ENCODE results near the gene SENP6. TPM values are rescaled to one million over a fixed set of nuclear protein-coding genes. Genes with fewer than 3 reads are reported as not detected.

Gene SENP6
- total RNA-seq, 1 experiment from 2014 or later, result 116 TPM

DNA sequence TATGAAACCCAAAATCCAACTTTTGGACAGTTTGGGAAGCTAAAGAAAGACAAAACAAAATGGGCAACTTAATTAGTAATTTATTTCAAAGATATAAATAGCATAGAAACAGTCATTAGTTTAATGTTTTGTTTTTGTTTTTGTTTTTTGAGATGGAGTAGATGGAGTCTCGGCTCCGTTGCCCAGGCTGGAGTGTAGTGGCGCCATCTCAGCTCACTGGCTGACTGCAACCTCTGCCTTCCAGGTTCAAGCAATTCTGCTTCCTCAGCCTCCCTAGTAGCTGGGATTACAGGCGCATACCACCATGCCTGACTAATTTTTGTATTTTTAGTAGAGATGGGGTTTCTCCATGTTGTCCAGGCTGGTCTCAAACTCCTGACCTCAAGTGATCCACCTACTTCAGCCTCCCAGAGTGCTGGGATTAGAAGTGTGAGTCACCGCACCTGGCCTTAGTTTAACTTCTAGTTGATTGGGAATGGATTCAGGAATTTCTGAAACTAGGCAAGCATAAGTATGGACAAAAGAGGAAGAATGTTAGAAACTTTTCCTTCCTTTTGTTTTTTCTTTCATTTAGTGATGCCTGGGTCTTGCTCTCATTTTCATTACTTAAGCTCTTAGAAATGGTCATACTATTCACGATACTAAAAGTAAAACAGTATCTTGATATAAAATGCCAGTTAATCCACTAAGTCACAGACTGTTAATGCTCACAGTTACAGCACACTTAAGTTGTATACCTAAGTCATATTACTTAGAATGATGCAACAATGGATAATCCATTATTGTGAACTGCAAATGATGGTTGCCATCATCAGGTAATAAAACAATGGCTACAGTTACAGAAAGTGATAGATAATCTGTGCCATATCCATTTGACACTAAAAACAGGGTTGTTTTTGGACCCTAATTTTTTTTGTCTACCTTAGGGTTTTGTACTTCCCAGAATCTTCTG, 8.2 kb downstream of the SENP6 start:
- no peak overlapping the region for H2BK5ac ChIP-seq (ENCODE audit: insufficient read length, low read length)
- H4K8ac ChIP-seq (replicated peaks; ENCODE audit: insufficient read length, low read depth, low read length), result no peak overlapping the region
- no peak overlapping the region for H3K27ac ChIP-seq (ENCODE audit: insufficient read length, low read depth, low read length)
- no peak overlapping the region for H3K56ac ChIP-seq (ENCODE audit: insufficient read length, low read depth, low read length)
- H2BK12ac ChIP-seq (ENCODE audit: insufficient read length, low read depth, low read length), result no peak overlapping the region
- Mint-ChIP-seq H3K4me1 (peaks cover 61 to 62% of the 10 kb centered on the region in 2 experiments), H3K36me3 (ENCODE audit: insufficient read depth in 1 of 3, low read depth in 3 of 3) (peaks cover 0 to 7% (median 2%) of the 10 kb centered on the region in 3 experiments; a peak in 5 of 7 replicates), H3K27ac (peak overlapping the region in 2 of 3 experiments; percentile 47 to 76; a peak in 3 of 7 replicates), H3K4me3 (no peak overlapping the region), H3K9me3 (no peaks in the 10 kb centered on the region), H3K27me3 (ENCODE audit: low read depth) (no peaks in the 10 kb centered on the region)
- H2AFZ ChIP-seq (ENCODE audit: low read length), result no peak overlapping the region
- no peak overlapping the region for H2BK120ac ChIP-seq (ENCODE audit: low read depth, low read length, poor library complexity, severe bottlenecking)
- no peak for DNase-seq
- no peaks in the 10 kb centered on the region for H3K23me2 ChIP-seq (ENCODE audit: insufficient read length, low read depth, low read length, poor library complexity, severe bottlenecking)
- peaks cover 10% of the 10 kb centered on the region for H3K79me1 ChIP-seq (ENCODE audit: insufficient read depth, low read depth, low read length, poor library complexity, severe bottlenecking)
- H3K18ac ChIP-seq (ENCODE audit: insufficient read length, low read depth, low read length), result no peak overlapping the region
- no peak overlapping the region for H2BK20ac ChIP-seq (ENCODE audit: low read depth, low read length, poor library complexity, severe bottlenecking)
- no peak overlapping the region for H3K14ac ChIP-seq (ENCODE audit: insufficient read depth, low read length)
- no peaks in the 10 kb centered on the region for H4K20me1 ChIP-seq (ENCODE audit: control insufficient read depth, insufficient read depth, insufficient read length)
- H2AK5ac ChIP-seq (ENCODE audit: insufficient read length, low read length), result no peak overlapping the region
- H3K4me1 ChIP-seq (ENCODE audit: insufficient read depth, low read length), result peaks cover 4% of the 10 kb centered on the region; the same call in 1 of the 2 replicates
- H3K4me2 ChIP-seq (ENCODE audit: insufficient read depth, insufficient read length, low read length), result no peak overlapping the region
- H4K5ac ChIP-seq (ENCODE audit: insufficient read length, low read depth, low read length), result no peak overlapping the region
- H3K4ac ChIP-seq (ENCODE audit: low read depth, low read length), result no peak overlapping the region
- no peak overlapping the region for H3T11ph ChIP-seq (ENCODE audit: low read length)
- TF ChIP-seq, protein P1, sequence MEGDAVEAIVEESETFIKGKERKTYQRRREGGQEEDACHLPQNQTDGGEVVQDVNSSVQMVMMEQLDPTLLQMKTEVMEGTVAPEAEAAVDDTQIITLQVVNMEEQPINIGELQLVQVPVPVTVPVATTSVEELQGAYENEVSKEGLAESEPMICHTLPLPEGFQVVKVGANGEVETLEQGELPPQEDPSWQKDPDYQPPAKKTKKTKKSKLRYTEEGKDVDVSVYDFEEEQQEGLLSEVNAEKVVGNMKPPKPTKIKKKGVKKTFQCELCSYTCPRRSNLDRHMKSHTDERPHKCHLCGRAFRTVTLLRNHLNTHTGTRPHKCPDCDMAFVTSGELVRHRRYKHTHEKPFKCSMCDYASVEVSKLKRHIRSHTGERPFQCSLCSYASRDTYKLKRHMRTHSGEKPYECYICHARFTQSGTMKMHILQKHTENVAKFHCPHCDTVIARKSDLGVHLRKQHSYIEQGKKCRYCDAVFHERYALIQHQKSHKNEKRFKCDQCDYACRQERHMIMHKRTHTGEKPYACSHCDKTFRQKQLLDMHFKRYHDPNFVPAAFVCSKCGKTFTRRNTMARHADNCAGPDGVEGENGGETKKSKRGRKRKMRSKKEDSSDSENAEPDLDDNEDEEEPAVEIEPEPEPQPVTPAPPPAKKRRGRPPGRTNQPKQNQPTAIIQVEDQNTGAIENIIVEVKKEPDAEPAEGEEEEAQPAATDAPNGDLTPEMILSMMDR (conservative IDR thresholded peaks at IDR 0.05), result no peak
- no CpG with 5 or more reads among the region's 6 CpGs for WGBS (ENCODE audit: extremely low coverage, insufficient read length, low lambda C conversion rate)
- H3K9me3 ChIP-seq (ENCODE audit: control insufficient read depth, low read depth, low read length), result no peaks in the 10 kb centered on the region
- H3K23ac ChIP-seq (ENCODE audit: insufficient read length, low read depth, low read length), result no peak overlapping the region
- H3K9ac ChIP-seq (ENCODE audit: extremely low read depth, insufficient read length, low read length), result no peak overlapping the region
- no peak overlapping the region for H2BK15ac ChIP-seq (ENCODE audit: low read depth, low read length)
- no peak overlapping the region for H4K91ac ChIP-seq (ENCODE audit: insufficient read length, low read depth, low read length)
- no peaks in the 10 kb centered on the region for H3K27me3 ChIP-seq (ENCODE audit: insufficient read depth, low read length)
- peaks cover 71% of the 10 kb centered on the region for H3K79me2 ChIP-seq (ENCODE audit: insufficient read depth, low read length)

Measured in H9 (cell line).